ENCODE measurements around the gene AADAC.
"Not testable (repeated sequence)": the region's sequence is repeated elsewhere in the genome, so short reads cannot be mapped to it uniquely, and the experiment has no call there.

Gene AADAC

GRCh38 chr3:151852074-151852811 lies 38.3 kb downstream of the AADAC start:
- no peak for DNase-seq (ENCODE audit: low read depth in 1 of 2, low spot score in 1 of 2)

- DNase-seq (ENCODE audit: low read depth in 1 of 2, low spot score in 1 of 2) = no peak
Observed at GRCh38 chr3:151856118-151856517, 42.2 kb downstream of the AADAC start.

GRCh38 chr3:151856641-151857040 lies 42.7 kb downstream of the AADAC start:
- DNase-seq (ENCODE audit: low read depth in 1 of 2, low spot score in 1 of 2) = no peak

- no peak for DNase-seq (ENCODE audit: low read depth in 1 of 2, low spot score in 1 of 2)
Observed at GRCh38 chr3:151859233-151859673, 45.3 kb downstream of the AADAC start.

GRCh38 chr3:151859905-151860304 lies 46.0 kb downstream of the AADAC start:
- no peak for DNase-seq (ENCODE audit: low read depth in 1 of 2, low spot score in 1 of 2)

GRCh38 chr3:151863611-151864010 lies 49.7 kb downstream of the AADAC start:
- no peak for DNase-seq (ENCODE audit: low read depth in 1 of 2, low spot score in 1 of 2)

- DNase-seq (ENCODE audit: low read depth in 1 of 2, low spot score in 1 of 2) = no peak
Observed at GRCh38 chr3:151864423-151865101, 50.6 kb downstream of the AADAC start.

- no peak for DNase-seq (ENCODE audit: low read depth in 1 of 2, low spot score in 1 of 2)
Observed at GRCh38 chr3:151866711-151867410, 52.9 kb downstream of the AADAC start.

- DNase-seq (ENCODE audit: low read depth in 1 of 2, low spot score in 1 of 2) = no peak
Observed at GRCh38 chr3:151867666-151868065, 53.8 kb downstream of the AADAC start.

- DNase-seq (ENCODE audit: low read depth in 1 of 2, low spot score in 1 of 2) = no peak
Observed at GRCh38 chr3:151869181-151869580, 55.3 kb downstream of the AADAC start.

- DNase-seq (ENCODE audit: low read depth in 1 of 2, low spot score in 1 of 2) = no peak
Observed at GRCh38 chr3:151871639-151872468, 57.9 kb downstream of the AADAC start.

- no peak for DNase-seq (ENCODE audit: low read depth in 1 of 2, low spot score in 1 of 2)
Observed at GRCh38 chr3:151873398-151873797, 59.5 kb downstream of the AADAC start, which contains the start of gene SUCNR1. Gene SUCNR1 (plus strand): TSS chr3:151873643. CDS start chr3:151879893, 6,250 bp downstream.

- not testable (repeated sequence) for DNase-seq (ENCODE audit: low read depth in 1 of 2, low spot score in 1 of 2)
Observed at GRCh38 chr3:151874079-151874478, 60.2 kb downstream of the AADAC start.

GRCh38 chr3:151875759-151876158 lies 61.8 kb downstream of the AADAC start:
- DNase-seq (ENCODE audit: low read depth in 1 of 2, low spot score in 1 of 2) = no peak

- DNase-seq (ENCODE audit: low read depth in 1 of 2, low spot score in 1 of 2) = no peak
Observed at GRCh38 chr3:151877269-151877668, 63.4 kb downstream of the AADAC start.

Data from activated T-helper 1 cell treated with anti-CD3 and anti-CD28 coated beads, Interleukin-2, amount 50 U/mL, for 16 hours (primary cell).